Smooth muscle cell of the brain vasculature (primary cell): ENCODE data around the gene LRRC32.

Experiments
- DNase-seq: peaks from one replicate; pipeline ENCODE4 v3.0.0-alpha.2; 2012; ENCODE audit warnings: low read depth, low spot score

Gene LRRC32

GRCh38 chr11:76670485-76671236 lies at the start of gene LRRC32:
LRRC32 (minus strand) TSS chr11:76670747; CDS start chr11:76665954, 4,793 bp downstream.
- DNase-seq, result no peak

- no peak for DNase-seq
These were observed 49.1 kb upstream of the LRRC32 start for GRCh38 chr11:76719686-76720085.

- no peak for DNase-seq
These were observed 48.7 kb upstream of the LRRC32 start for GRCh38 chr11:76719281-76719680.

GRCh38 chr11:76717816-76718215 lies 47.3 kb upstream of the LRRC32 start:
- no peak for DNase-seq

GRCh38 chr11:76717369-76717768 lies 46.8 kb upstream of the LRRC32 start:
- no peak for DNase-seq

GRCh38 chr11:76716268-76716667 lies 45.7 kb upstream of the LRRC32 start:
- DNase-seq, result no peak

- DNase-seq, result no peak
These were observed 43.9 kb upstream of the LRRC32 start for GRCh38 chr11:76714493-76714892.

GRCh38 chr11:76713499-76713898 lies 43.0 kb upstream of the LRRC32 start:
- no peak for DNase-seq

GRCh38 chr11:76712125-76712524 lies 41.6 kb upstream of the LRRC32 start:
- DNase-seq, result no peak

- no peak for DNase-seq
These were observed 39.2 kb upstream of the LRRC32 start for GRCh38 chr11:76709756-76710155.

GRCh38 chr11:76708972-76709660 lies 38.6 kb upstream of the LRRC32 start:
- no peak for DNase-seq

GRCh38 chr11:76707293-76707825 lies 36.8 kb upstream of the LRRC32 start:
- DNase-seq, result no peak

GRCh38 chr11:76706667-76707066 lies 36.1 kb upstream of the LRRC32 start:
- DNase-seq, result no peak

- no peak for DNase-seq
These were observed 35.3 kb upstream of the LRRC32 start for GRCh38 chr11:76705826-76706225.

GRCh38 chr11:76704171-76704948 lies 33.8 kb upstream of the LRRC32 start:
- DNase-seq, result no peak

GRCh38 chr11:76703707-76704106 lies 33.2 kb upstream of the LRRC32 start:
- DNase-seq, result no peak

GRCh38 chr11:76702336-76703128 lies 32.0 kb upstream of the LRRC32 start:
- no peak for DNase-seq

GRCh38 chr11:76701294-76702040 lies 30.9 kb upstream of the LRRC32 start:
- no peak for DNase-seq

GRCh38 chr11:76700177-76701100 lies 29.9 kb upstream of the LRRC32 start:
- peak; percentile 32 for DNase-seq
